SK-N-MC (cell line): ENCODE measurements around the gene MYPN.

Source experiments
- EZH2 ChIP-seq: fragments of 200-600 bp; sonication (generic); IDR thresholded peaks from one replicate; pipeline ENCODE4 v1.6.1; 2017; ENCODE audit warnings: antibody characterized with exemption
- FOXP2 ChIP-seq: optimal IDR thresholded peaks from 2 replicates; pipeline ENCODE3; 2011; ENCODE audit warnings: mild to moderate bottlenecking, moderate library complexity; ENCODE audit not compliant: insufficient read depth; ENCODE audit errors: extremely low read length, control extremely low read depth
- POLR2AphosphoS5 ChIP-seq: IDR thresholded peaks from 2 replicates; pipeline ENCODE4 v1.6.1; 2012; ENCODE audit warnings: mild to moderate bottlenecking, low read depth, low read length, borderline replicate concordance

DNA sequence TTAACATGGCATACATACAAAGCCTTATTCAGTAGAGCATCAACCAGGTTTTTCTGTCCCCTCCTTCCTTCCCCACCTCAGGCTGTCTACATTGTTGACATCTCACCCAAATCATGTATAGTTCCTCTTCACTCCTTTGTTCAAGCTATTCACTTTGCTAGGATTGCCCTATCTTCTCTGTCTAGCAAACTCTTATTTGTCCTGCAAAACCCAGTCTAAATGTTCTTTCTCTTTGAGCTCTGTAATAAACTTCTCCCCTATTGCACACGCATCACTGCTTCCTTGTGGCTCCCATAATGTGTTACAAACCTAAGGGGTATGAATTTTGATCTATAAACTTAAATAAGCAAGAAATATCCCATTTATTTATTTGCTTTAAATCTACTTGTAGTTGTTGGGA is 36.8 kb downstream of the MYPN start:
- no peak for TF ChIP-seq POLR2AphosphoS5
- no peak for TF ChIP-seq EZH2
- no peak for TF ChIP-seq FOXP2
